ENCODE measurements around the gene HAAO.

HAAO gene

GRCh38 chr2:42806786-42807185 lies 14.4 kb upstream of the HAAO start:
- DNase-seq: no peak
- H3K79me1 ChIP-seq (ENCODE audit: low read length): no peaks in the 10 kb centered on the region
- H2BK5ac ChIP-seq (ENCODE audit: low read length): no peak overlapping the region
- no peak overlapping the region for H2BK120ac ChIP-seq (ENCODE audit: low read depth, low read length)
- no peak overlapping the region for H4K8ac ChIP-seq (ENCODE audit: low read depth, low read length)
- no peak overlapping the region for H3K27ac ChIP-seq (ENCODE audit: low read depth, low read length)
- H4K5ac ChIP-seq (ENCODE audit: low read length): no peak overlapping the region
- no peaks in the 10 kb centered on the region for H3K27me3 ChIP-seq (ENCODE audit: insufficient read depth, low read length, poor library complexity)
- H3K4ac ChIP-seq (ENCODE audit: low read depth, low read length): no peak overlapping the region
- H2AK5ac ChIP-seq (ENCODE audit: low read length): no peak overlapping the region
- H3K4me3 ChIP-seq (ENCODE audit: low read length): no peak overlapping the region
- no peaks in the 10 kb centered on the region for H3K79me2 ChIP-seq (ENCODE audit: control insufficient read depth, insufficient read depth, low read length)
- no peak overlapping the region for H3K56ac ChIP-seq (ENCODE audit: low read length)
- no peak overlapping the region for H2BK15ac ChIP-seq (replicated peaks; ENCODE audit: low read depth)
- peaks cover 3% of the 10 kb centered on the region for H3K4me1 ChIP-seq (ENCODE audit: control insufficient read depth, low read depth, low read length)
- no peak overlapping the region for H3K9ac ChIP-seq (ENCODE audit: low read length)
- H3K4me2 ChIP-seq (ENCODE audit: low read length): no peak overlapping the region
- no peak overlapping the region for H3K23ac ChIP-seq (ENCODE audit: low read length)
- no peak overlapping the region for H3K18ac ChIP-seq (ENCODE audit: low read length)
- WGBS (ENCODE audit: extremely low coverage, insufficient coverage, low lambda C conversion rate): no CpG with 5 or more reads among the region's 6 CpGs
- no peaks in the 10 kb centered on the region for H3K36me3 ChIP-seq (ENCODE audit: control insufficient read depth, insufficient read depth, low read length)

- Histone ChIP-seq H2BK120ac (ENCODE audit: low read depth, low read length) (no peak overlapping the region), H3K27me3 (ENCODE audit: insufficient read depth, low read length, poor library complexity) (no peaks in the 10 kb centered on the region), H4K8ac (ENCODE audit: low read depth, low read length) (no peak overlapping the region), H3K4me1 (ENCODE audit: control insufficient read depth, low read depth, low read length) (peaks cover 3% of the 10 kb centered on the region), H2BK15ac (replicated peaks; ENCODE audit: low read depth) (no peak overlapping the region), H3K27ac (ENCODE audit: low read depth, low read length) (no peak overlapping the region), H3K56ac (ENCODE audit: low read length) (no peak overlapping the region), H3K4ac (ENCODE audit: low read depth, low read length) (no peak overlapping the region), H3K4me3 (ENCODE audit: low read length) (no peak overlapping the region), H3K36me3 (ENCODE audit: control insufficient read depth, insufficient read depth, low read length) (no peaks in the 10 kb centered on the region), H2AK5ac (ENCODE audit: low read length) (no peak overlapping the region), H3K79me1 (ENCODE audit: low read length) (no peaks in the 10 kb centered on the region), H3K18ac (ENCODE audit: low read length) (no peak overlapping the region), H3K79me2 (ENCODE audit: control insufficient read depth, insufficient read depth, low read length) (no peaks in the 10 kb centered on the region), H4K5ac (ENCODE audit: low read length) (no peak overlapping the region), H3K9ac (ENCODE audit: low read length) (no peak overlapping the region), H3K4me2 (ENCODE audit: low read length) (no peak overlapping the region), H3K23ac (ENCODE audit: low read length) (no peak overlapping the region), H2BK5ac (ENCODE audit: low read length) (no peak overlapping the region)
- DNase-seq: no peak
- WGBS (ENCODE audit: extremely low coverage, insufficient coverage, low lambda C conversion rate): no CpG with 5 or more reads among the region's 5 CpGs
These were observed 12.5 kb upstream of the HAAO start for GRCh38 chr2:42804891-42805290.

GRCh38 chr2:42804338-42804737 lies 12.0 kb upstream of the HAAO start:
- no peak overlapping the region for H3K23ac ChIP-seq (ENCODE audit: low read length)
- WGBS (ENCODE audit: extremely low coverage, insufficient coverage, low lambda C conversion rate): no CpG with 5 or more reads among the region's 3 CpGs
- no peak overlapping the region for H4K5ac ChIP-seq (ENCODE audit: low read length)
- no peak overlapping the region for H3K27ac ChIP-seq (ENCODE audit: low read depth, low read length)
- H3K36me3 ChIP-seq (ENCODE audit: control insufficient read depth, insufficient read depth, low read length): no peaks in the 10 kb centered on the region
- no peaks in the 10 kb centered on the region for H3K79me2 ChIP-seq (ENCODE audit: control insufficient read depth, insufficient read depth, low read length)
- H3K4ac ChIP-seq (ENCODE audit: low read depth, low read length): no peak overlapping the region
- no peaks in the 10 kb centered on the region for H3K79me1 ChIP-seq (ENCODE audit: low read length)
- H2AK5ac ChIP-seq (ENCODE audit: low read length): no peak overlapping the region
- H2BK120ac ChIP-seq (ENCODE audit: low read depth, low read length): no peak overlapping the region
- DNase-seq: no peak
- H3K18ac ChIP-seq (ENCODE audit: low read length): no peak overlapping the region
- H2BK5ac ChIP-seq (ENCODE audit: low read length): no peak overlapping the region
- no peak overlapping the region for H3K4me2 ChIP-seq (ENCODE audit: low read length)
- H4K8ac ChIP-seq (ENCODE audit: low read depth, low read length): no peak overlapping the region
- no peaks in the 10 kb centered on the region for H3K27me3 ChIP-seq (ENCODE audit: insufficient read depth, low read length, poor library complexity)
- no peak overlapping the region for H3K4me3 ChIP-seq (ENCODE audit: low read length)
- H3K4me1 ChIP-seq (ENCODE audit: control insufficient read depth, low read depth, low read length): peaks cover 3% of the 10 kb centered on the region
- H2BK15ac ChIP-seq (replicated peaks; ENCODE audit: low read depth): no peak overlapping the region
- H3K56ac ChIP-seq (ENCODE audit: low read length): no peak overlapping the region
- H3K9ac ChIP-seq (ENCODE audit: low read length): no peak overlapping the region

- no peak overlapping the region for H4K5ac ChIP-seq (ENCODE audit: low read length)
- no peaks in the 10 kb centered on the region for H3K79me2 ChIP-seq (ENCODE audit: control insufficient read depth, insufficient read depth, low read length)
- H3K9ac ChIP-seq (ENCODE audit: low read length): no peak overlapping the region
- no peaks in the 10 kb centered on the region for H3K4me1 ChIP-seq (ENCODE audit: control insufficient read depth, low read depth, low read length)
- no peak overlapping the region for H2AK5ac ChIP-seq (ENCODE audit: low read length)
- no peak overlapping the region for H3K4me3 ChIP-seq (ENCODE audit: low read length)
- H4K8ac ChIP-seq (ENCODE audit: low read depth, low read length): no peak overlapping the region
- no peaks in the 10 kb centered on the region for H3K36me3 ChIP-seq (ENCODE audit: control insufficient read depth, insufficient read depth, low read length)
- H2BK120ac ChIP-seq (ENCODE audit: low read depth, low read length): no peak overlapping the region
- no peaks in the 10 kb centered on the region for H3K79me1 ChIP-seq (ENCODE audit: low read length)
- H2BK15ac ChIP-seq (replicated peaks; ENCODE audit: low read depth): no peak overlapping the region
- no peak overlapping the region for H3K27ac ChIP-seq (ENCODE audit: low read depth, low read length)
- no peak for DNase-seq
- no peak overlapping the region for H3K4me2 ChIP-seq (ENCODE audit: low read length)
- H2BK5ac ChIP-seq (ENCODE audit: low read length): no peak overlapping the region
- no CpG with 5 or more reads among the region's 6 CpGs for WGBS (ENCODE audit: extremely low coverage, insufficient coverage, low lambda C conversion rate)
- no peaks in the 10 kb centered on the region for H3K27me3 ChIP-seq (ENCODE audit: insufficient read depth, low read length, poor library complexity)
- no peak overlapping the region for H3K56ac ChIP-seq (ENCODE audit: low read length)
- no peak overlapping the region for H3K23ac ChIP-seq (ENCODE audit: low read length)
- no peak overlapping the region for H3K4ac ChIP-seq (ENCODE audit: low read depth, low read length)
- no peak overlapping the region for H3K18ac ChIP-seq (ENCODE audit: low read length)
These were observed 9.8 kb upstream of the HAAO start for GRCh38 chr2:42802150-42802549.

- Histone ChIP-seq H2BK120ac (ENCODE audit: low read depth, low read length) (no peak overlapping the region), H3K27me3 (ENCODE audit: insufficient read depth, low read length, poor library complexity) (no peaks in the 10 kb centered on the region), H4K5ac (ENCODE audit: low read length) (no peak overlapping the region), H3K4me3 (ENCODE audit: low read length) (no peak overlapping the region), H3K56ac (ENCODE audit: low read length) (no peak overlapping the region), H2BK5ac (ENCODE audit: low read length) (no peak overlapping the region), H3K18ac (ENCODE audit: low read length) (no peak overlapping the region), H2BK15ac (replicated peaks; ENCODE audit: low read depth) (no peak overlapping the region), H3K79me2 (ENCODE audit: control insufficient read depth, insufficient read depth, low read length) (no peaks in the 10 kb centered on the region), H3K79me1 (ENCODE audit: low read length) (no peaks in the 10 kb centered on the region), H3K23ac (ENCODE audit: low read length) (no peak overlapping the region), H3K4ac (ENCODE audit: low read depth, low read length) (no peak overlapping the region), H4K8ac (ENCODE audit: low read depth, low read length) (no peak overlapping the region), H3K36me3 (ENCODE audit: control insufficient read depth, insufficient read depth, low read length) (no peaks in the 10 kb centered on the region), H3K4me2 (ENCODE audit: low read length) (no peak overlapping the region), H2AK5ac (ENCODE audit: low read length) (no peak overlapping the region), H3K9ac (ENCODE audit: low read length) (no peak overlapping the region), H3K27ac (ENCODE audit: low read depth, low read length) (no peak overlapping the region), H3K4me1 (ENCODE audit: control insufficient read depth, low read depth, low read length) (no peaks in the 10 kb centered on the region)
- WGBS (ENCODE audit: extremely low coverage, insufficient coverage, low lambda C conversion rate): no CpG with 5 or more reads among the region's 4 CpGs
- DNase-seq: no peak
These were observed 9.0 kb upstream of the HAAO start for GRCh38 chr2:42801381-42801780.

- Histone ChIP-seq H2BK120ac (ENCODE audit: low read depth, low read length) (no peak overlapping the region), H3K27ac (ENCODE audit: low read depth, low read length) (no peak overlapping the region), H3K79me2 (ENCODE audit: control insufficient read depth, insufficient read depth, low read length) (no peaks in the 10 kb centered on the region), H4K5ac (ENCODE audit: low read length) (no peak overlapping the region), H3K18ac (ENCODE audit: low read length) (no peak overlapping the region), H4K8ac (ENCODE audit: low read depth, low read length) (no peak overlapping the region), H3K23ac (ENCODE audit: low read length) (no peak overlapping the region), H3K4me1 (ENCODE audit: control insufficient read depth, low read depth, low read length) (no peaks in the 10 kb centered on the region), H3K4ac (ENCODE audit: low read depth, low read length) (no peak overlapping the region), H2BK5ac (ENCODE audit: low read length) (no peak overlapping the region), H2BK15ac (replicated peaks; ENCODE audit: low read depth) (no peak overlapping the region), H3K36me3 (ENCODE audit: control insufficient read depth, insufficient read depth, low read length) (no peaks in the 10 kb centered on the region), H3K27me3 (ENCODE audit: insufficient read depth, low read length, poor library complexity) (no peaks in the 10 kb centered on the region), H3K4me3 (ENCODE audit: low read length) (no peak overlapping the region), H3K79me1 (ENCODE audit: low read length) (no peaks in the 10 kb centered on the region), H2AK5ac (ENCODE audit: low read length) (no peak overlapping the region), H3K4me2 (ENCODE audit: low read length) (no peak overlapping the region), H3K56ac (ENCODE audit: low read length) (no peak overlapping the region), H3K9ac (ENCODE audit: low read length) (no peak overlapping the region)
- DNase-seq: no peak
- WGBS (ENCODE audit: extremely low coverage, insufficient coverage, low lambda C conversion rate): no CpG with 5 or more reads among the region's 2 CpGs
These were observed 8.6 kb upstream of the HAAO start for GRCh38 chr2:42800981-42801380.

Data from mesendoderm (in vitro differentiated cells).